GM18526 (cell line): ENCODE results near the gene DNAI1.

ENCODE experiments used
- POLR2A ChIP-seq: IDR thresholded peaks from 3 replicates; pipeline ENCODE4 v1.6.1; 2011; ENCODE audit not compliant: insufficient read length; ENCODE audit errors: extremely low read depth

DNAI1 gene

GRCh38 chr9:34555500-34555899 is 96.9 kb downstream of the DNAI1 start:
- no peak for TF ChIP-seq POLR2A

GRCh38 chr9:34555936-34556525 is 97.4 kb downstream of the DNAI1 start:
- TF ChIP-seq POLR2A: no peak

GRCh38 chr9:34556949-34557348 is 98.3 kb downstream of the DNAI1 start:
- TF ChIP-seq POLR2A: no peak

GRCh38 chr9:34557426-34558321 is 99.1 kb downstream of the DNAI1 start:
- no peak for TF ChIP-seq POLR2A

- no peak for TF ChIP-seq POLR2A
These were observed 99.8 kb downstream of the DNAI1 start for GRCh38 chr9:34558364-34558763.

GRCh38 chr9:34558919-34559623 is 100.5 kb downstream of the DNAI1 start:
- no peak for TF ChIP-seq POLR2A

- TF ChIP-seq POLR2A: no peak
These were observed 101.2 kb downstream of the DNAI1 start for GRCh38 chr9:34559624-34560455.

GRCh38 chr9:34560599-34561214 is 102.1 kb downstream of the DNAI1 start:
- no peak for TF ChIP-seq POLR2A

- TF ChIP-seq POLR2A: no peak
These were observed 103.6 kb downstream of the DNAI1 start for GRCh38 chr9:34562135-34562745.

GRCh38 chr9:34563262-34563661 is 104.7 kb downstream of the DNAI1 start:
- no peak for TF ChIP-seq POLR2A

- no peak for TF ChIP-seq POLR2A
These were observed 106.0 kb downstream of the DNAI1 start for GRCh38 chr9:34564617-34565016.

GRCh38 chr9:34565856-34566255 is 107.3 kb downstream of the DNAI1 start:
- no peak for TF ChIP-seq POLR2A

GRCh38 chr9:34566322-34566721 is 107.7 kb downstream of the DNAI1 start:
- no peak for TF ChIP-seq POLR2A

GRCh38 chr9:34566972-34567371 is 108.4 kb downstream of the DNAI1 start:
- TF ChIP-seq POLR2A: no peak

- no peak for TF ChIP-seq POLR2A
These were observed 109.5 kb downstream of the DNAI1 start for GRCh38 chr9:34568133-34568532.

GRCh38 chr9:34568774-34569173 is 110.2 kb downstream of the DNAI1 start:
- TF ChIP-seq POLR2A: no peak
